DND-41 (cell line): ENCODE results near the gene IFIT5.
"Not testable (repeated sequence)": the region's sequence is repeated elsewhere in the genome, so short reads cannot be mapped to it uniquely, and the experiment has no call there.

Experiments used
- CTCF ChIP-seq: IDR thresholded peaks from 2 replicates; pipeline ENCODE4 v1.5.1; 2012; ENCODE audit warnings: borderline replicate concordance, low read length, moderate library complexity, mild to moderate bottlenecking; ENCODE audit not compliant: poor library complexity, severe bottlenecking; ENCODE audit errors: extremely low read depth
- EZH2 ChIP-seq: IDR thresholded peaks from 3 replicates; pipeline ENCODE4 v1.6.1; 2012; ENCODE audit warnings: borderline replicate concordance, low read depth, mild to moderate bottlenecking, moderate library complexity, low read length, inconsistent platforms; ENCODE audit not compliant: severe bottlenecking

GRCh38 chr10:89412276-89412675 lies 2.1 kb upstream of the IFIT5 start:
- TF ChIP-seq CTCF, EZH2: not testable (repeated sequence)
